NCI-H1092 (cell line): ENCODE data around the gene PPP2R3B.
"Not testable (repeated sequence)": the region's sequence is repeated elsewhere in the genome, so short reads cannot be mapped to it uniquely, and the experiment has no call there.

Experiments
- DNase-seq: peaks from one replicate; lab custom pipeline; 2025; lab: John Stamatoyannopoulos, UW

The PPP2R3B gene

DNA sequence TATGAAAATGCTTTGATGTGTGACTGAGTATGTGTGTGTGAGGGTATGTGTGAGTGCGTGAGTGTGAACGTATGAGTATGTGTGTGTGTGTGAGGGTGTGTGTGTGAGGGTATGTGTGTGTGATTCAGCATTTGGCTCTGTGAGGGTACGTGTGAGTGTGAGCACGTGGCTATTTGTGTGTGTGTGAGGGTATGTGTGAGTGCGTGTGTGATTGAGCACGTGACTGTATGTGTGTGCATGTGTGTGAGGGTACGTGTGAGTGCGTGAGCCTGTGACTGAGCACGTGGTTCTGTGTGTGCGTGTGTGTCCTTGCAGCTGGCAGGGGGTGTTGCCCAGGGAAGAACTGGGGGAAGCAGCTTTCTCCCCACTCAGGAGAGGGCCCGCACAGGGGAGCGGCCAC, 16.1 kb upstream of the PPP2R3B start:
- DNase-seq, result no peak

DNA sequence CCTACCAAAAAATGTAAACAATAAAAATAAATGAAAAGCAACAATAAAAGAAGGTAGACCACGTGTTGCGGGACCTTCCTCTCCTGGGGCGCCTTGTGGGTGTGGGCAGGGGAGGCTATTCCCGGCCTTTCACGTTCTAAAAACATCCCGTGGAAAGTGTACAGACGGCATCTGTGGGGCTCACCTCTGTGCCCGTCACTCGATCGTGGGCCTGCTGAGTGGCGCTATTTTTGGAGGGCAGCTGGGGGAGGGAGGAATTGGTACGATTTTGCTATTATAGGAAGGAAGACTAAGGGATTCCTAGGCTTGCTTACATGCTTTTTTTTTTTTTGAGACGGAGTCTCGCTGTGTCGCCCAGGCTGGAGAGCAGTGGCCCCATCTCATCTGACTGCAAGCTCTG, 13.6 kb upstream of the PPP2R3B start:
- no peak for DNase-seq

DNA sequence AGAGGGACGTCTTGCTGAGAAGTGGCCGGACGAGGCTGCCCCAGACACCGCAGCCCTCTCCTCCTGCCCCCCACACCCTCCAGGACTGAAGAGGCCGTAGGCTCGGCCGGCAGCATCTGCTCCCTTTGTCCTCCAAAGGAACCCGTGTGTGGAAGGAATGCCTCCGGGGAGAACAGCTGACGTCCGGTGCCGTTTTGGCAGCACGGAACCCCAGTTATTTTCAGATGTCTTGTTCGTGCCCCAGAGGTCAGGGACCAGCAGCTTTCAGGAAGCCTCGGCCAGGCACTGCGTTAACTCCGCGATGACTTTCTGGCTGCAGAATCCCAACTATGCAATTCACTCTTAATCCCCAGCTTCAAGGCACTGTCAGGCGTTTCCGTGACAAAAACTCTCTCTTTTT, 10.9 kb upstream of the PPP2R3B start:
- DNase-seq, result no peak

GRCh38 chrX:394830-395229, 8.1 kb upstream of the PPP2R3B start:
- DNase-seq, result no peak

DNA sequence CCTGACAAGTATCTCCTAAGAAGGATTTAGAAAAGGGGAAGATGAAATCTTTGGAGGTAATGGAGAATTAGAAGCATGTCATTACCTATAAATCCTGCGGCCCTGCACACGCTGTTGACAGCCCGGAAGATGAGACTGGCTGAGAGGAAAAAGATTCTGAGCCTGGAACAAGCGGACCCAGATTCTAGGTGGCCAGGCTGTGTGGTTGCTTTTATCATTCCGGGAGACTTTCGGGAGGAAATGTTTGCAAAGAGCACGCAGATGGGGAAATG, 5.8 kb upstream of the PPP2R3B start:
- DNase-seq, result no peak

DNA sequence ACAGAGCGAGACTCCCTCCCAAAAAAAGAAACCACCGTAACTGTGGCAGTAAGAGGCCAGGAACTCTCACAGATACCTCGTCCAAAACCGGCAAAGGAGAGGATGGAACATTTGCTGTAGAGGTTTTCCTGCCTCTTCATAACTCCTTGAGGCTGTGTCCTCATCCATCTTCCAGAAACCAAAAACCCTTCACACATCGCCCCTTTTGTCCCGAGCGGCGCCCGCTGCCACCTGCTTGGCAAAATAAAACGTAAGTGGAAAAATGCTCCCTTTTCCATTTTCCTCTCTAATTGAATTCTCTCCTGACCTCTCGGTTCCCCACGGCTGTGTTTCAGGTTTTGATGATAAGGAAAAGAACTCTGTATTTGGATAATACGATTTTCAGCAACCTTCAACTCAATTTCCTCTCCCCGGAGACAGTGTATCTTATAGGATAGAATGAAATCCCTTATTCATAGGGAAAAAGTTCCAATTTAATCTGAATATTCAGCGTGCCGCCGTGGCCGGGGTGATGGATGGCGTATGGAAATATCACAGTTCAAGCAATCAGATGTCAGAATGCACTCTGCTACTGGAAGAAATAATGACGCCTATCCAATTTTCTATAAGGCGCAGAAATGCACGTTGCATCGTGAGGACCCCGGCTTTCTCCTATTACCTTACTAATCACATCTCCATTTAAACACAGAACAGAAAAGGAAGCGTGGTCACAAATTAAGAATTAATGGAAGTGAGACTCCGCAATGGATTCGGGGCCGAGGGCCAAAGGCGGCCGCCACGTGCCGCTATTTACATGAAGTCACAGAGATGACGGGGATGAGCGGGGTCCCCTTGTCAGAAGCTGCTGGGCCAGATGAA, 5.2 kb upstream of the PPP2R3B start:
- no peak for DNase-seq

DNA sequence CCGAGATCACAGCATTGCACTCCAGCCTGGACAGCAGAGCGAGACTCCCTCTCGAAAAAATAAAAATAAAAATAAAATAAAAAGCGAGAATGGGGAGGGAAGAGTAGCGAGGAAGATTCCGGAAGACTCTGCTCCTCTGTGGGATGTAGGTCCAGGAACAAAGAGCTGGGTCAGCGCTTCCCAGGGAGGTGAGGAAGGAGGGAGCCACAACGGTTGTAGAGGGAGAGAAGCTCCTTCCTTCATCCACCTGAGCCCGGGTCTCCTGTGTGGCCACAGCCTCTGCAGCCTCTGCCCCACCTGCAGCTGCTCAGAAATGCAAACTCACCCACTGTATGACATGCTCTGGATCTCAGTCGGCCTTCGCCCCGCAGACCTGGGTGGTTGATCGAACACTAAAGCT, 3.8 kb upstream of the PPP2R3B start:
- no peak for DNase-seq

DNA sequence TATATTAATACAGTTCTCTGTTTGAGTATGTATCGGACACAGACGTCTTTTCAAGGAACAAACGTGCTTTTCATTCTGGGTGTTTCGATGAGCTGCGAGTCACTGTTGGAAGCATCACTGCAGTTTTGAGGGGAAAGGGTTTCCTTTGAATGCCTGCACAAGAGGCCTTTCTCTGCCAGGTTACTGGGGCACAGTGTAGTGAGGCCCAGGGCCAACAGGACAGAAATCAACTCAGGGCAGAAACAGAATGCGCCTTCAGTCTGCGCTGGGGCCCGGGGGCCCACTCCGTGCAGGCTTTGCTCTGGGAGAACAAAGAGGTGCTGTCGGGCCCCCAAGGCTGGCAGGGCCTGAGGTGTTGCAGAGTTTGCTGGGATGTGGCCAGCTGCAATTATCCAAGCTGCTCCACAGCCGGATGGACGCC, 2.3 kb upstream of the PPP2R3B start:
- DNase-seq, result no peak

GRCh38 chrX:387729-388128, 1.0 kb upstream of the PPP2R3B start:
- DNase-seq, result no peak

DNA sequence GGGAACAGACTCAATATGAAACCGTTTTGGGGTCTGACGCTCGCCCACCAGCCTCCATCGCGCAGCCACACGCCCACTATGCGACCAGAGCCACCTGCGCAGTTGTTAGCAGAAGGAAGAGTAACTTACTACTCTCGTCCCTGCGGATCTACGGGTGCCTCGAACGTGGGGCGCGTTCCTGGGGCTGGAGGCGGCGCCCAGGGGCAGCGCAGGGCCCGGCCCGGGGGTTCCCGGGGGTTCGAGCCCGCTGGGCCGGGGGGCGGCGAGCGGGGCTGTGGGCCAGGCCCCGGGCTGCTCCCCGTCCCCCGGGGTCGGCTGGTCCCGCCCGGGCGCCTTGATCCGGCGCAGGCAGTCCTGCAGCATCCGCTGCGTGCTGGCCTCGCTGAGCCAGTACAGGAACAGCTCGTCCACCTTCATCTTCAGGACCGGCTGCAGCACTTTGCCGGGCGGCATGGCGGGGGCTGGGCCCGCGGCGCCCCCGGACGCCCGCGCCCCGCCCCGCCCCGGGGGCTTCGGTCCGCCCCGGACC, 404 bp downstream of the PPP2R3B start:
- no peak for DNase-seq

GRCh38 chrX:385736-386135, 971 bp downstream of the PPP2R3B start:
- not testable (repeated sequence) for DNase-seq

DNA sequence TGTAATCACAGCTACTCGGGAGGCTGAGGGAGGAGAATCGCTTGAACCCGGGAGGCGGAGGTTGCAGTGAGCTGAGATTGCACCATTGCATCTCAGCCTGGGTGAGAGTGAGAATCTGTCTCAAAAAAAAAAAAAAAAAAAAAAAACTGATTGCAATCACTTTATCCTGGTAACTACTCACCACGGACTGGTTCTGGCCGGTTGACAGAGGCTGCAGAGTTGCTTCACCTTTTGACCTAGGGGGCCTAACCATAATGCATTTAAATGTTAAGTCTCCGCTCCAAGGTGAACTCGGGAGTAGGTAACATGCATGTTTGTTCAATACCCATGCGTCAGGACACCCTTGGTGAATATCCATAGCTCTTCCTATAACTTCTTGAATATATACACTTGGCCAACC, 1.8 kb downstream of the PPP2R3B start:
- no peak for DNase-seq

DNA sequence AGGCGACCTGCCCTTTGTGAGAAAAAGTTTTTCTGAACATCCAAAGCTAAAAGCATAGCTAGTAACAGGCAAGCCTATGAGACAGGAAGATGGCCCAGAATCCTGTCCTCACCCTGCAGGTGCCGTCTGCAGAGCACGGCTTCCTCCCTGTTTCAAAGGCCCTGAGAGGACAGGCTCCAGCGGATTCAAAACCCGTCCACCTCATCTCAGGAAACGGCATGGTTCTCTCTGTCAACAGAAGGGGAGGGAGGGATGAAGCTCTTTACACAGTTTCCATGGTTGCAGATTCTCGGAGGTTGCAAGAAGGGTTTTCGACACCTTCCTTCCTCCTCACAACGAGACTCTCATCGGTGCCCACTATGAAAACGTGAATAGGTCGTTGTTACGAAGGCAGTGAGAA, 8.3 kb downstream of the PPP2R3B start:
- DNase-seq, result no peak

DNA sequence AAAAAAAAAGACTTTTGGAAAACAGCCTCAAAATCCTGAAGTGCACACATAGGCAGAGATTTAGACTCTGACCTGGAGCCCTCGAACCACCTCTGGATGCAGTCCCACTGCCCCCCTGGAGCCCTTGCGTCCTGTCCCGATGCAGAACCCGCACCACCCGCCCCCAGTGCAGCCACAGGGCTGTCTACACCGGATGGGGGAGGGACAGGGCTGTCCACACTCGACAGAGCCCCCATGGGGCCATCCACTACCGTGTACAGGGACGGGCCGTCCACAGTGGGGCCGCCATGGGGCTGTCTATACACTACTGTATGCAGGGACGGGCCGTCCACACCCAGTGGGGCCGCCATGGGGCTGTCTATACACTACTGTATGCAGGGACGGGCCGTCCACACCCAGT, 10.5 kb downstream of the PPP2R3B start:
- not testable (repeated sequence) for DNase-seq

DNA sequence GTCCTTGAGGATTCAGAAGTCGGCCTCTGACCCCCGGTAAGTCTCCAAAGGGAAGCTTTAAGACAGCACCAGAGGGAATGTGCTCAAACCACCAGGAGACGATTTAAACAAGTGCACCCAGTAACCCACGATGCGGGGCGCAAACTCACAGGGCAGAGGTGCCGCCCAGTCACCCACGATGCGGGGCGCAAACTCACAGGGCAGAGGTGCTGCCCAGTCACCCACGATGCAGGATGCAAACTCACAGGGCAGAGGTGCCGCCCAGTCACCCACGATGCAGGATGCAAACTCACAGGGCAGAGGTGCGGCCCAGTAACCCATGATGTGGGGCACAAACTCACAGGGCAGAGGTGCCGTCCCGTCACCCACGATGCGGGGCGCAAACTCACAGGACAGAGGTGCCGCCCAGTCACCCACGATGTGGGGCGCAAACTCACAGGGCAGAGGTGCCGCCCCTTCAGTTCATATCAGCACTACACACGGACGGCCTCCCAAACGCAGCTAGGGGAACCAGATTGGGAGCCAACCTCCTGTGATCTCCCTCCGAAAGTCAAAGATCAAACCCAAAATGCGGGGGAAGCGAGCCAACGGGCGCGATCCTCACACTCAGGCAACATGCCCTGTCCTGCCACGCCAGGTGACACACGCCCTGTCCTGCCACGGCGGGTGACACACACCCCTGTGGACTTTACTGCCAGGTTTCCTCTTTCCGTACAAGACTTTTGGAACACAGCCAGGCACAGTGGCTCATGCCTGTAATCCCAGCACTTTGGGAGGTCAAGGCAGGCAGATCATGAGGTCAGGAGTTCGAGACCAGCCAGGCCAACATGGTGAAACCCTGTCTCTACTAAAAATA, 11.3 kb downstream of the PPP2R3B start:
- no peak for DNase-seq

DNA sequence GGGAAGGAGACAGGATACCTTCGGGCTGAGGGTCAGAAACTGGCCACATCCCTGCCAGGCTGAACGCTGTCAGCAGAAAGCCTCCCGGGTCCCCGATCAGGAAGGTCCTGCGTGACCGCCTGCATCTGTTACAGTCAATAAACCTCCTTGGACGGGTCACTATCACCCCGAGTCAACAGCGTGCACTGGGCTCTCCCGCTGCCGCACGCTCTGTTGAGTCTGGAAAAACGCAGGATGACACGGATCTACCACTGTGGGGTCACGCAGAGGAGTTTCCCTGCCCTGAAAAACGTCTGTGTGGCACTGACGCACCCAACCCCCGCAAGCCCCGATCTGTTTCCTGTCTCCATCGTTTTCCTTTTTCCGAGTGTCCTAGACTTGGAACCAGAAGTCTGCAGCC, 12.1 kb downstream of the PPP2R3B start:
- no peak for DNase-seq

DNA sequence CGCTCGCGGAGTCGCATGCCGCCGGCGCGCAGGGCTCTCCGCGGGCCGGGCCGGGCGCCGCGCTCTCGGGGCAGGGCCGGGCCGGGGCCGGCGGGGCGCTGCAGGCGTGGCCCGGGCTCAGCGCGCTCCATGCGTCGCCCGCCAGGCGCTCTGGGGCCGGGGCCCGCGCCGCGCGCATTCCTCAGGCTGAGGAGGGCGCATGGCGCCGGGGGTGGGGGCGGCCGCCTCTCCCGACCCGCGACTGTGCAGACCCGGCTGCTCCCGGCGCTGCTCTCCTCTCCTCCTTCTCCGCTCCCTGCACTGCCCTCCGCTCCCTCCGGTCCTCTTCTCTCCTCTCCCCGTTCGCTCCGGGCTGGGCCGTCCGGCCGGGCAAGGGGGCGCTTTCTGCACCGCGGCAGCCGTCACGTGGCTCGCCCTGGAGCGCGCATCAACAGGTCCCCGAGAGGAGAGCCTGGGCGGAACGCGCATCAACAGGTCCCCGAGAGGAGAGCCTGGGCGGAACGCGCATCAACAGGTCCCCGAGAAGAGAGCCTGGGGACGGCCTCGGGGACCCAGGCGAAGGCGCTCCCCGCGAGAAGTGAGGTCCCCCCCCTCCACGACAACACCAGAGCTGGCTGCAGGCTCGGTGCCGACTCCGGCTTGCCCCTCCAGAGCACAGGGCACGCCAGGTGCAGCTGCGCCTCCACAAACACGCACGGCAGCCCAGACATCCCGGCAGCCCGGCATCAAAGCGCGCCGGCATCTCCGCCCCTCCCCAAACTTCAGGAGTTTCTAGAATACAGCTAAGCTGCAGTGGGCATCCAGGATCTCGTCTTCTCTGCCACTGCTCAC, 12.9 kb downstream of the PPP2R3B start:
- DNase-seq, result no peak

GRCh38 chrX:372856-373640, 13.7 kb downstream of the PPP2R3B start:
- DNase-seq, result no peak

- no peak for DNase-seq
Measured at GRCh38 chrX:371907-372306, 14.8 kb downstream of the PPP2R3B start.

GRCh38 chrX:370963-371745, 15.6 kb downstream of the PPP2R3B start:
- no peak for DNase-seq
